Muscle of arm (tissue), 12 donors: ENCODE results near the gene KLC1. TPM values are rescaled to one million over a fixed set of nuclear protein-coding genes. Genes with fewer than 3 reads are reported as not detected.

Experiments
- DNase-seq: peaks from one replicate; pipeline ENCODE4 v3.0.0-alpha.2; 2013
- polyA plus RNA-seq, 12 donors: library from polyadenylated mRNA; unstranded; fragments of 120-200 nt; gene quantifications; one replicate each; pipeline ENCODE4 v1.2.1, GENCODE V29; 2013; ENCODE audit not compliant: insufficient read length in 12 of 12

Gene KLC1
- polyA plus RNA-seq, 12 donors: 80.0 to 131 (median 99.1) TPM; not detected in 1

DNA sequence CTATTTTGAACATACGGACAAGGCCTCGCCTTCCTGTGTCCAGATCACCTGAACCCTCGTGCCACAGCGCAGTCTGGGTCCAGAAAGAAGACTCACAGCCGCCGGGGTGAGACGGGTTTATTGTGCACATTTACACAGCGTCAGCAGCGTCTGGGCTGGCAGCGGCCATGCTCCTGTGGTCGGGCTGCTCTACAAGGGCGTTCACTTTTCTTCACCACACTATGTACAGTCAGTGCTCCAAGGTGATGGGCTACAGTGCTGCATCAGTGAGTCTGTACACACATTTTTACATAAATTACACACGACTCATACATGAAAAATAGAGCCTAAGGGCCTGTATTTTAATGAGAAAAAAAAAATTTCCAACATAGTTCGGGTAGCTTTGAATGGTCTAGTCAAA is 104.6 kb downstream of the KLC1 start:
- no peak for DNase-seq

DNA sequence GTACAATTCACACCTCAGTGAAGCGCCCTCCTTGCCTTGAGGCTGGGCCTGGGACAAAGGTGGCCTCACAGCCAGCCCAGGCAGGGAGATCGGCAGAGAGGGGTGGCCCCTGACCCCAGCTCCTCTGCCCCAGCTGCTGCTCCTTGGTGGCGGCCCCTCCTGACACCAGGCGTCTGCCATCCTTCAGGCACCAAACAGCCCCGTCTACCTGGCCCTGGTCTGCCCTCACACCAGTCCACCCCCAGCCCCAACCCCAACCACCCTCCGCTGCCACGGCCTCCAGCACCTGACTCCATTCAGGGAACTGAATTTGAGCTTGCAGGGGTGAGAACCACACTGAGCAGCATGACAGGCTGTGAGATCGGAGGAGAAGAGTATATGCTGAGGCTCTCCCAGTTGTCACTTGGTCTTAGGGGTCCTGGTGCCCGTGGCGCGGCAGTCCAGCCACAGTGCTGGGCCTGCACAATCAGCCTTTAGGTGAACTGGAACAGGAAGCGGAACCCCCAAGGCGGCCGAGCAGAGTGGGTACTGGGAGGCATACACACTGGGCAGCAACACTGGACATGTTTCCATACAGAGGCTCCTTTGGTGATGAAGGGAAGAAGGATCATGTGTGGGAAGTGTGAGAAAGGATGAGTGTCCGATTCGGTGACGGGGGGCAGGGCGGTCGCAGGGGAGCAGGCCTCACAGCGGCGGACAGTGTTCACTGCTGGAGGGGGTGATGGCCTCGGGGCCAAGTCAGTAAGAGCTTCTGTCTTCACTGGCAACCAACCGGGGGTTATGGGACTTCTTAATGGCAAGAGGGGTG is 105.3 kb downstream of the KLC1 start:
- DNase-seq: no peak

DNA sequence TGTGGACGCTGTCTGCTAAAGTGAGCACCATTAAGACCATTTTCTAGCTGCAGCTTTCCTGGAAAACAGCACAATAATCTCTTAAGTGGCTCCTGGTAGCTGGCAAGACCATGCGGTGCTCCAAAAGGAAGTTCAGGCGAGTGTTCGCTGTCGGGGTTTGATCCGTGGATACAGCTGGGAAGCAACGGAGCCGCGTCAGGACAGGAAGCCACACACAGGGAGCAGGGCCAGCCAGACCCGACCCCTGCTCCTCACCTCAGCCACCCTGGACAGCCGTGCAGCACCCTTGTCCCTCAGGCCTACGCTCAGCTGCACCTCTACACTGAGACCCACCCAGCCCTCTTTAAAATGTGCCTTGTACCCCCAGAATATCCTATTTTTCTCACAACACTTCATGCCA is 106.0 kb downstream of the KLC1 start:
- DNase-seq: no peak

DNA sequence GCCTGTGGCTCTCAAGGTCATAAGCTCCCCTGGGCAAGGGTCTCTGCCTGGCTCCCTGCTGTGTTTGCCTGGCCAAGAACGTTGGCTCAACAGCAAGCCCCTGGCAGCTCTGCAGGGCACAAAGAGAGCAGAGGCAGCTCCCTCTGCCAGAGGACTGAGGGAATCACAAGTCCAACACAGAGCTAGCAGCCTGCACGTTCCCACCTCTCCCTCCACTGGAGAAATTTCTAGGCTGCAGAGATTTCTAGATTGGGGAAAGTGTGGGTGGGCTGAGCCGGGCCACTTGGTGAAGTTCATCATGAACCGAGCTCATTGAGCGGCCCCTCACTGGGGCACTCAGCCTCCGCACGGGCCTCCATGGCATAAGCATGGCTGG is 106.4 kb downstream of the KLC1 start:
- no peak for DNase-seq

DNA sequence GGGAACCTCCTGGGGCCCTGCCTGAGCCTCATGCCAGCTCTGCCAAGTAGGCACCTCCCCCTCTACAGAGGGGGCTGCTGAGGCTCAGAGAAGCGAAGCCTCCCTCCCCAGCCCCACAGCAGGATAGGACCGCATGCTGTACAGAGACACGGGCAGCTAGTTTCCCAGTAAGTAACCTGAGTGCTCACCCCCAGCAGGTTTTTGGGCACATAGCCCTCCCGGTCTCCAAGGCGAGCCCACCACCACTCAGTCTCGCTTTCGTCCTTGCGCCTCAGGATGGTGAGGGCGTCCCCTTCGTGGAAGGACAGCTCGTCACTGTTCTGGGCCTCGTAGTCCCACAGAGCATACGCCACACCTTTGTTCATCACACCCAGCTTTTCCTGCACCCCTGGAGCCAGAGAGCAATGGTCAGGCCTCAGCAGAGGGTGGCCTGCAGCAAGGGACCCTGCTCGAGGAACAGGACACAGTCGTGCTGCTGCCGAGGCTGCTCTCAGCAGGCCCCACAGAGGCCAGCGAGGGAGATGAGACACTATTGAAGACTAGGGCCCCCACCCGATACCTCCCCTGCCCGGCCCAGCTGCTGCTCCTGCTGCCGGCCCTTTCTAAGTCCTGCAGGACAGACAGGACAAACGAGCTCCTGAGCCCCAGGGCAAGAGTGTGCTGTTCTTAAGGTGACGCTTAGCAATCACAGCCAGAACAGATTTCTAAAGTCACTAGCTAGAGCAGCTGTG is 107.0 kb downstream of the KLC1 start:
- DNase-seq: no peak

DNA sequence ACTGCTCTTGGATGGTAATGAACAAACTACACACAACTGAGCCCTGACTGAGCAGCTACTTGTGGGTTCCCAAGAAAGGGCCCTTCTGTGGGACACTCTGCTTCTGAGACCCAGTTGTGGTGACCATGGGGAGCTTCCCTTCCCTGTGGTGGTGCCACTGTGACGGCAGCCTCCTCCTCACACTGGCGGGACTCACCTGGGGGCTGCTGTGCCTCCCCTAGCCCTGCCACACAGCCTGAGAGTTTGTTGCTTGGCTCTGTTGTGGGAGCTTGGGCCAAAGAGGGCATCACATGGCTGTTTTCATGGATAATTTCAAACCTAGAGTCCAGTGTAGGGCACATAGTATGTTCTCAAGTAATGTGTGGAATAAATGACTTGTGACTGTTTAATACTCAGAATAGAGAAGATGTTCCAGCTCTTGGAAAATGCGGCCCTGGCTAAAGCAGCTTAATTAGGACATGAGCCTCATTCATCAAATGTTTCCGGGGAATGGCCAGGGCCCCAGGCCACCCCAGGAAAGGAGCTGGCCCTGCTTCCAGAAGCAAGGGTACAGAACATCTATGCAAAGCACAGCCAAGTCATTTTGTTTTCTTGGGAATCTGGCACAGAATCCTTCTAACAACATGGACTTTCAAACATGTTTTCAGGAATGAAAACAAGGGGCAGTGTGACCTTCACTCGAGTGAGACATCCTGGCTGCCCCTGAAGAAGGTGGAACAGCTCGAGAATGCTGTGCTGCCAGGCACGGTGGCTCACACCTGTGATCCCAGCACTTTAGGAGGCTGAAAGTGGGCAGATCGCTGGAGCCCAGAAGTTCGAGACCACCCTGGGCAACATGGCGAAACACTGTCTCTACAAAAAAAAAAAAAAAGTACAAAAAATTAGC is 107.8 kb downstream of the KLC1 start:
- DNase-seq: no peak

DNA sequence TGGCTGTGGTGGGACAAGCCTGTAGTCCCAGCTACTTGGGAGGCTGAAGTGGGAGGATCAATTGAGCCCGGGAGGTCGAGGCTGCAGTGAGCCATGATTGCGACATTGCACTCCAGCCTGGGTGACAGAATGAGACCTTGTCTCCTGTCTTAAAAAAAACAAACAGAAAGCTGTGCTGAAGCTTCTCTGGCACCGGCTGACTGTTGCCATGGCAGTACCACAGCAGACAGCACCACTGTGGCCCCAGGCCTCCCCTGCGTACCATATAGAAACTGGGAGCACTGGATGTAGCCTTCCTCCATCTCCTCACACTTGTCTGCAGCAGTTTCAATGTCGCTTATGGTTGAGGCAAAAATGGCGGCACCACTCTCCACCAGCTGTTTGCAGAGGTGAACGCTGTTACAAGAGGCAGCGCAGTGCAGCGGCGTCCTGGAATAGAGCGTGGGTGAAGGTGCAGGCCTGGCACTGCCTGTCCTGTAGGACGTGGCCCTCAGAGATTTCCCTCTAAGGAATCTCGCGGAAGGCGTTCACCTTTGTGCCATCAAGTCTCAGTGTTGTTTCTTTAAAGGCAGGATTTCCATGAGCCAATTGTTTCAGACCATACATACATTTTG is 108.5 kb downstream of the KLC1 start:
- no peak for DNase-seq

DNA sequence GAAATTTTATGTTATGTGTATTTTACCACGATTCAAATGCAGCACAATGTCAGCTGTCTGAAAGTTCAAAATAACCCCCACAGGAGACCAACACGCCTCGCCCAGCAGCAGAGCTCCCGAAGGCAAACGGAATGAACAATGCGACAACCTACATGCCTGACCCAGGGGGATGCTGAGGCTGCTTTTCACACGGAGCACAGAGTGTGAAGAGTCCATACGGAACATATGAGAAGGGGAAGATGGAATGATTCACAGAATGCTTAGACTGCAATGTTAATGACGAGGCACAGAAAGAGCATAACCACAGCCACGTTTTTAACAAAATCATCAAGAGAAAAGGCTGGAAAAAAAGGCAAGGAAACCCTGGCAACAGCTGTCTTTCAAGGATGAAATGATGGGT is 109.2 kb downstream of the KLC1 start:
- no peak for DNase-seq

DNA sequence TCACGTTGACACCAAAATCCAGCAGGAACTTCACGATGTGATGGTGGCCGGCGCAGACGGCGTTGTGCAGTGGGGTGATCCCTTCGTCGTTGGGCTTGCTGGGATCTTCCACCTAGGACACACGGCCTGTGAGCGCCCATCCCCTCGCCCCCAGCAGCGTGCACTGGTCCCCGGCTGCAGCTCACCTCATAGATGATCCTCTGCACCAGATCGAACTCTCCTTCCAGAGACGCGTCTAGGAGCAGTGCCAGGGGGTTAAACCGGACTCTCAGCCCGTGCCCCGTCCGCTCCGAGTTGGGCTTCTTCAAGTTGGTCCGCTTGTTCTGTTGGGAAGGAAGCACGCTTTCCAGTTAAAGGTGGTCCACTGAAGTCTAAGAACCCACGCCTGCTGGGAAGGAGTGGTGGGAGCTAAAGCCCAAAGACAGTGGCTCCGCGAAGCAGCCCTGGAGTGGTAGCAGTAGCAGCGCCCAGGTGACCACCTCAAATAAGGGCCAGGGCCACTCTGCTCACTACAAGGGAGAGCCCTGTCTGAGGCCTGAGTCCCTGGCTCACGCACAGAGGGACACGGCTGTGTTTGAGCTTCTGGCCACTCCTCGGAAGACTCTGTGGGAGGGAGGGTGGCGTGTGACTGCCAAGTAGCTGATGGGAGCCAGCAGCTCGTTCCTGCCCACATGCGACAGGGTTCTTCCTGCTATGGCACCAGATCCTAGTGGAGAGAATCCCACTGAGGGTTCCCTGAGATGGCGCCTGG is 109.9 kb downstream of the KLC1 start:
- no peak for DNase-seq

DNA sequence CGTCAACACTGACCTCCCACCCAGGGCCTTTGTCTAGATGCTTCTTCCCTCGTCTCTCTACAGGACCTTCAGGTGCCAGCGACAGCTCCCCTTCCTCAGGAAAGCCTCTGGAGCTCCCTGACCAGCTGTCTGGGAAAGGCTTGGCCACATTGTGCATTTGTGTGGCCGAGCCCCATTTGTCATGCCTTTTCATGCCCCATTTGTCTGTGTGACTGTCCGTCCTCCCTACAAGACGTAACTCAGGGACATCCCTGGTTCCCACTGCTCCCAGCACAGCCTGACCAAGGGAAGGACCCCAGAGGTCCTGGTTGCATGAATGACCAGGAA is 110.4 kb downstream of the KLC1 start:
- DNase-seq: no peak

DNA sequence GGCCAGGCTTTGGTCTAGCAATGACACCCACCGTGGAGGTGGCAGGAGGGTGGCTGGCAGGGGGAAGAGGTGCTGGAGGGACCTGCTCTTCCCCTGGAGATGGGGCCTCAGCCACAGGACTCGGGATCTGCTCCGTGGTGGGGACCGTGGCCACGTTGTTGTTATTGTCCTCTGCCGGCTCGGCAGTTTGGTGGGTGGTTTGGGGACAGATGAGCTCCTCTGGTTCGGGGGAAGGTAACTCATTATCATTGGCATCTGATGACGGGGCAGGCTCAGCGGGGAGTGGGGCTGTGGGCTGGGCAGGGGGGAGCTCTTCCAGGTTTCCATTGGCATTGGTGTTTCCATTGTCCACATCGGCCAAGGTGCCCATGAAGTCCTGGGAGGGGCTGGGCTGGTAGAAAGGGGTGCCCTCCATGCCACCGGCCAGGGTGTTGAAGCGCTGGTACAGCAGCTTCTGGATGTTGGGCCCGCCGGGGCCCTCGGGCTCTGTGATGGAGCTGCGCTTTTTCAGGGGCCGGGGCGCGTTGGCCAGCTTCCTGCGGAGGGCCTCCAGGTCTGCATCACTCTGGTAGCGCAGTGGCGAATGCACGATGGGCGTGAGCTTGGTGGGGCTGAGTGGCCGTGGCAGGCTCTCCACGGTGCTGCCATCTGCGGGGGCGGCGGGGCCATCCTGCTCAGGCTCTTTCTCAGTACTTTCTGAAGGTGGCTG is 110.9 kb downstream of the KLC1 start:
- DNase-seq: no peak

DNA sequence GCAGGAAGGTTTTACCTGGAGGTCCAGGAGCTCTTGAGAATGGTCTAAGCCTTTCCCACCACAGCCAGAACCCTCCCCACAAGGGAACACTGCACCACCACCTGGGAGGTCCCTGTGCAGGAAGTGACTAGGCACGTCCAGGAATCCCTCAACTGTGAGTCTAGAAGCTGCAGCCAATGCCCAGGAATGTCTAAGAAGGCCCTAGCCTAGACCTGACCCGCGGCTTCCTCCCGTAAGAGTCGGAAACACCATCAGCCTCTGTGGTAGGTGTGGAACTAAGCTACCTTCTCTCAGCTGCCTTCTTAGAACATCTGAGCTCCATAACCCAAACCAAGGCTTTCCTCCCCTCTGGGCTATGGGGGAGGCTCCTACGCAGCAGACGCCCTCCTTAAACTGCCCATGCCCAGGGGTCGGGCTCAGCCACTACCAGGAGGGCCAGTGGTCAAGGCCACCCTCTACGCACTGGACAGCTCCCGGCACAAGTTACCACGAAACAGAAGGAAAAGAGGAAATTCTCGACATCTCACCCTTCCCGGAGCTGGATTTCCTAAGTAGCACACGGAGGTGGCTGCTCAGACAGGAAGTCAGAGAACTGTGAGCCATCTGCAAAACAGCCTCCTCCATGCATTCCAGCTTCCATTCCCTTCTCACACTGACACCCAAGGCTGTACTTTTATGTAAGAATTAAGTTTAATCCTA is 112.1 kb downstream of the KLC1 start:
- DNase-seq: no peak

DNA sequence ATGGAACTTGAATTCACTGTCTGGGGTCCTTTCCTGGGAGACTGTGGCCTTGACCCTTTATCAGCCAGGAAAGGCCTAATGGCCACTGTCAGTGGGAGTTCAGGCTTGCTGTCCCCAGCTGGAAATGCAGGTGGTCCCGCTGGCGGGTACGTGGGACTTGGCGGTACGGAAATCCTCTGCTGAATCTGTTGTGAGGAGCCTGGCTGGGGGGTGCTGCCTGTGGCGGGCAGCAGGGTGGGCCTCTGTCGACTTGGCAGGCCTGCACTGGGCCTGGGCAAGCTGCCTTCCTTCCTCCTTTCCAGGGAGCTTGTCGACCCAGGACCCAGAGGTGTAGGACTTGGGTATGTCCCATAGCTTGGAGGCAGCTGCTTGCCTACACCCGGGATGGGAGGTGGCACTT is 112.9 kb downstream of the KLC1 start:
- no peak for DNase-seq

DNA sequence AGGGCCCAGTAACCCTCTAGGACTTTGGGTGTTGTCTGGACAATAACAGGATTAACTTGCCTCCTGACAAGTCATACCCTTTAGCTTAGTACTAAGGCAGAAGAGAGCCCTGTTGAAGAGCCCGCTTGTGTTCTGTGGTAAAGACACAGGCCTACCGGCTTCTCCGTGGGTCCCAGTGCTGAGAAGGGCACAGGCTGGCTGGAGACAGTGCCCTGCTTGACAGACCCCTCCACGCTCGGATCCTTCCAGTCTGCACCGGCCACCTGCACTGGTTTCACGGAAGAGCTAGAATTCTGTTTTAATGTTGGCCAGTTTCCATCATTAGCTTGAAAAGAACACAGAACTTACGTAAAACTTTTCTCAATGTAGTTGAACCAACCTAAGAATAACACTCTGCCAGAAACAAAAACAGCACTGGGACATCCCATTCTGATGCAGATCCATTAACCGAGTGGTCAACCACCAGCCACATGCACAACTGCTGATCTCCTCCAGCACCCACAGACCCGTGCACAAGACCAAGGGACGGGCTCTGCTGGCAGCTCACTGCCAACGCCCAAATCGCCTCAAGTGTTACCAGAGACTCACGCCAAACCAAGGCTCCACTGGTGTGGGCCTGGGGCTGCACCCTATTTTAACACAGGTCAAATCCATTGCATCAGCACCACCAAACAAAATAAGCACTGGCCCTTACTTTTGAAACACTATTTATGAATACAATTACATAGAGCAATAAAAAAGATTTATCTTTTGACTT is 113.7 kb downstream of the KLC1 start:
- DNase-seq: no peak

DNA sequence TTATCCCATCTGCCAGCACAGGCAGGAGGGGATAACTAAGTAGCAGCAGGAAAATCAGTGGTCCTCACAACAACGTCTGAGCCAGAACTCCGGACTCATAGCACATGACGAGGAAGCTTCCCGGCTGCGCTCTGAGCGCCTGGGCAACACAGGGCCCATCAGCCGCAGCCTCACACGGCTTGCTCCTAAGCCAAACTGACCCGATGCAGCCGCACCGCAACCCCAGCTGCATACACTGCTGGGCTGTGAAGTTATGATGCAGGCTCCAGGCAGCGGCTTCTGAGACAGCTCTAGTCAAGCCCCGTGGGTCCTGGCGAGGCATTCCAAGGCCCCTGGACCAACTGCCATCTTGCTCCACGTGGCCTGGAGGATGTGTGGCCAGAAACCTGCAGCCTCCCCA is 114.7 kb downstream of the KLC1 start:
- DNase-seq: no peak

DNA sequence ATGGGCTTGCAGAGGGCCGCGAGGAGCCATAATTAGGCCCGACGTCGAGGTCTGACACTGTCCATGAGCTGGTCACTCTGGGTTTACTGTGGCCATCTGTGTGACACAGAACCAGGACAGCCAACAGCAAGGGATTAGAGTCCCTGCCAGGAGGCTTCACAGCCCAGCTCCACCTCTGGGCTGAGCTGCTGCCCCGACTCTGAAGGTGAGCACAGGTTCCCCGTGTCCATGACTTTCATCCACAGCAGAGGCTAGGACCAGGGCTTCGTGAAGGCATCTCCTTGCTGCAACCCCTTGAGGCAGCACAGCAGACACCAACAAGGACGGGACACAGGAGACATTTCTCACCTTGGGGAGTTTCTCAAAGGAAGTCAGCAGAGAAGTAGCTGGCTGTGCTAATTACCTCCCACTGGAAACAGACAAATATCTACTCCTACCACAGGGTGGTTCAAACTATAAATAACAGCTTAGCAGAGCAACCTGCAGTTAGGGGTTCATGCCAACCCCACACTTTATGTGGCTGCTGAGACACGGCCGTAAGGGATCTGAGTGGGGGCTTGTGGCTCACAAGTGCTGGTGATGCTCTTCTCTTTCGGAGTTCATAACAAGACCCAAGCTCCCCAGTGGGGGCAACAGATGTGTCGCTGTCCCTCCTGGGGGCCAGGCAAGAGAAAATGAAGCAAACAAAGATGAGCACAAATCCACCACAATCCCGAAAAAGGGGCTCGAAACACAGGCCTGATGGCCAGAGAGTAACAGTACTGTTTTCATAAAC is 115.8 kb downstream of the KLC1 start:
- DNase-seq: no peak

DNA sequence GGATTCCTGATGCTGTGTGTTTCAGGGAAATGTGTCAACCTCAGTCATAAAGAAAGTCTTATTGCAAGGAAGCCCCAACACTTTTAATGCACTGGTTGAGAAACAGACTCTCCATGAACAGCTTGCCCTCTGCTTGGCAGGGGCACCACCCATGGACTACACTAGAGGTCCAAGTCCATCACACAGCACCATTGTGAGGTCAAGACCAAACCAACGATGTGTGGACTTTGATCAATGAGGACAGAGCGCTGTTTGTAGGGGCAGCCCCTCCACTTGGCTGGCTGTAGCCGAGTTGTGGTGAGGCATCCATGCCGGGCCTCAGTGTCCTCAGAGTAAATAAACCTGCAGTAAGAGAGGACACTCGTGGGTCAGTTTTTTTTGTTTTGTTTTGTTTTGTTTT is 116.4 kb downstream of the KLC1 start:
- no peak for DNase-seq

DNA sequence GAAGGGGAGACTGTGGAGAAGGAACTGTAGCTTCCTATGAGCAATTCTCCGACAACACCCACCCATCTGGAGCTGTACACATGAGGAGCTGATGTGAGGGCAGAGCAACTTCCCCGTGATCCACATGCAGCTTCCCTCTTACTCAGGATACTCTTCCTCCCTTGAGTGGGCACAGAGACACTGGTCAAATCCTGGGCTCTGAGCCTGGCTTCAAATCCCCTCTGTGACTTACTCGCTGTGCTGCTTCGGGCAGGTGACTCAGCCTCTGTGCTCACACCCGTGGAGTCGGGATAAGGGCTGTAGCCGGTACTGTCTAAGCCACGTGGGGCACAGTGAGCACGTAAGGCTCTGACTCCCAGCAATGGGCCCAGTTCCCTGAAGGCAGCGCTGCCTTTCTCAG is 117.7 kb downstream of the KLC1 start:
- no peak for DNase-seq

DNA sequence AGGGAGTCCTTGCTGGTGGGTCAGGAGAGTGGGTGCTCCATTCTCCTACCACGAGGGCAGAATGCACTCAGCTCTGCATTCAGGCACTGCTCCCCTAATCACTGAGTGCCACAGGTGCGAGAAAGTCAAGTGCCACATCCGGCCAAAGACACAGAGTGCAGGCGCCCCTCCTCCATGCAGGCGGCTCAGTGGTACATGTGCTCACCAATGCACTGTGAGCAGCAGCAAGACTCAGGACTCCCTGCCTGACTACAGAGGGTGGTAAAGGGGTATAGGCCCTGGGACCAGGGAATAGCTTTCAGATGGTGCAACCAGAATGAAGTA is 119.5 kb downstream of the KLC1 start:
- DNase-seq: no peak
